GM18499 (cell line): Measurements from ENCODE around the gene BRINP1.
A peak's percentile ranks its signal among the peaks of the same experiment; 100 is the strongest.

ENCODE experiments used
- ATAC-seq: cut with Tn5 transposase; IDR thresholded peaks from one replicate; pipeline ENCODE4 v1.9.1; 2021; ENCODE audit warnings: moderate number of reproducible peaks; ENCODE audit not compliant: insufficient read depth, unreplicated experiment

BRINP1 gene

DNA sequence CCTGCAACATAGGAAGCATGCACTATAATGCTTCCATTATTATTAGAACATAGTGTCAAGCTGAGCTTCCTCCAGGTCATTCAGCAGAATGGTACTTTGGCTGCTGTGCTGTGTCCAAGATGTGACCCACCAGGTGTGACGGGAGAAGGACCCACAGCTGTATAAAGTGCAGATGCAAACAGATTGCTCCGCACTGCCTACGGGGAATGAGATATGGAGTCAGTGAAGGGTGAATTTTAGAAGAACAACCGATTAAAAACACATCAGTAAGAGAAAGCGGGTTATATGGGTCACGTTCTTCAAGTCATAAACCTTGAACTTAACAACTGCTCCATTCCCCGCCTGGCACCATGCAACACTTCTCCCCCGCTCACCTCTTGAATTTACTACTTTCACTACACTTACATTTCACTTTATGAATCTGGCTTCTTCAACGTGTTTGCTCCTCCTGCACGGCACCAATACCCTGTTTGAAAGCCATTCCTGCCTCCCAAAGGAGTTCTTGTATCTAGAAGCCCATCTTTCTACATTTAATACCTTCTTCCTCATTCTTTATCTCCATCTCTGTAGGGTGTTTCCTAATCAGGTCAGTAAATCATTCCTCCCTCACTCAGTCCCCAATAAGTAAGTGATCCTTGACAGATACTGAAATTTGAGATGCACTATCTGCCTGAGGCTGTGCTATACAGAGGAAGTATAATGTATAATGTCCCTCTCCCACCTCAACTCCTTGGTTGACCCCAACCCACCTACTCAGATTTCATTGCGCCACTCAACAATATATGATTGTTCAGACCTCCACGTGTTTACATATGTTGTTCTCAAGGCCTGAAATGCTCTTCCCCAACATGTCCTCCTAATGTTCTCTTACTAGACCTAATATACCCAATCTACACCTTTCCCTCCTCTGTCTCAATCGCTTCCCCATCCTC, 25.9 kb downstream of the BRINP1 start:
- ATAC-seq: no peak

DNA sequence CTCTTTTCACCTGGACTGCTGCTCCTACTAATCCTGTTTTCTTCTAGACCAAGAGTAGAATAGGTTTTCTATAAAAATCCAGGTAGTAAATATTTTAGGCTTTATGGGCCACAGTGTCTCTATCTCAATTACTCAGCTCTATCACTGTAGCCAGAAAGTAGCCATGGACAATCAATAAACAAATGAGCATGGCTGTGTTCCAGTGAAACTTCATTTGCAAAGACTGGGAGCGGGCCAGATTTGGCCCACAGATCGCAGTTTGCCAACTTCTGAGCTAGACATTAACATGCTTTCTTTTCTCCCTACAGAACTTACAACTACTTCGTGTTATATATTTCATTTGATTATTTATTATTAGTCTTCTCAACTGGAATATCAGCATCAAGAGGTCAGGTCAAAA, 30.2 kb downstream of the BRINP1 start:
- ATAC-seq: no peak

DNA sequence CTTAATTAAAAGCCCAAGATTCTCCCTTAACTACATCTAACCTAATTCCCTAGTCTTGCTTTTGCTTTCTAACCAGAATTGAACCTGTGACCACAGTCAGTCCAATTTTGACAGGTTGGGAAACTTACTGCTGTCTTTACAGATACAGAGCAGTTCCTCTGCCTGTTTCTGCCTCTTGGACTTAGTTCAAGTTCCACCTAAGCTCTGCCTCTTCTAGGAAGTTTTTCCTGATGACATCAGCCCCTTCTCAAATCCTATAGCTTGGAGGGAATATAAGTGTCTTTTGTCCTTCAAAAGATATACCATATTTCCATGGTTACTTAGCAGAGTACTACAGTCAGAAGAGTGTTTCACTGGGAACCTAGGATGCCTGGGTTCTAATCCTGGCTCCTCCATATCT, 31.7 kb downstream of the BRINP1 start:
- no peak for ATAC-seq

DNA sequence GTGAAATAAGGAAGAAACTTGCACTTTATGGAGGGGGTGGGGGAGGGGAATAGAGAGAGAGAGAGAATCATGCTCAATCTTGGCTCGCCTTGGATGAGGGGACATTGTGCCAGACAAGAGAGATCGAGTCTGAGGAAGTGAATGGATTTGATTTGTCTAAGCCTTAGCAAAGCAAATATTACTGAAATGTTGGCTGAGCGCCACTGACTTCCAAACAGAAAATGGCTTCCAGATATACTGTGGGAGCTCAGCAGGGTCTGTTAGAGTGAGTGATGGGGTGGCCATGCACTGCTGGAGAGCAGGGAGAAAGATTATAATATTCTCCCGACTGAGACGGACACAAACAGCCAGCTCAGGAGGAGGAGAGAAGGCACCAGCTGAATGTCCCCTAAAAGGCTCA, 34.5 kb downstream of the BRINP1 start:
- ATAC-seq: no peak

DNA sequence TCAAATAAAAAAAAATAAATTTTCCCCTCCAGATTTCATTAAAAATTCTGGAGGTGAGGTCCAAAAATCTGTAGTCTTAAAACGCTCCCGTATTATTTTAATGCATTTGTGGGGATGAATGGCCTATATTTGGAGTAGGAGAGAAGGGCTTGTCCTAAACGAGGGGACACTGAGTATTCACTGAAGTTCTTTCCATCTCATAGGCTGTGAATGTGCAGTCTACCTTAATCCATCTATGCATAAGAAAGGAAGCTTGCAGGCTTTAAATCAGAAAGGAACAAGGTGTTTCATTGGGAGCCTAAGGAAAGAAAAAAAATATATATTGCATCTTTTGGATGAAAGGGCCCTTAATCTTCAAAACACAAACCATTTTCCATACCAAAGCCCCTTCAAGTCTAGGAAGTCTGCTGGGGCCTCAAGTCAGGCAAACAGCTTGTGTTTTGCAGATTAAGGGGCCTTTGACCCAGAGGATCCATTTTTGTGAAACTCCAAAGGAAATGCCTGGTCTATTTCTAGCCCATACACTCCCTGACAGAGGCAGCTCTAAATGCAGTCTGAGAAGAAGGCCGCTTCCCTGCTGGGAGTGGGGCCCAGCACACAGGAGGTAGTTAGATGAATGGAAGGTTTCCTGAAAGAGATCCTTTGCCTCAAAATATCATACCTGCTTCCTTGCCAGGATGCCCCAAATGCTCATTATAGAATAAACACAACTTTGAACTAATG, 35.6 kb downstream of the BRINP1 start:
- ATAC-seq: no peak

DNA sequence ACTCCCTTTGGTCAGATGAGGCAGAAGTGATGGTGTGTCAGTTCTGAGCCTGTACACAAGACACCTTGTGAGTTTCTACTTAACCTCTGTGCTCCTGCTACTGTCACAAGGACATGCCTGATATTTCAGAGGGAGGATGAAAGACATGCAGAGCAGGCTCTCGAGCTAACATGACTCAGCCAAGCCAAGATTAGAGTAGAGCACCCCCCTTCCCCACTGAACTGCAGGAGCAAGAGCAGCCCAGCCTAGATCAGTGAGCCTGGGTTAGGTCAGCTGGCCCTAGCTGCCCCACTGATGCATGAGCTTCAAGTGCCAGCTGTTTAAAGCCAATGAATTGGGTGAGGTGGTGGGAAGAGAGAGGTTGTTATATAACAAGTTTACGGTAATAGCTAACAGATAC, 36.7 kb downstream of the BRINP1 start:
- no peak for ATAC-seq

DNA sequence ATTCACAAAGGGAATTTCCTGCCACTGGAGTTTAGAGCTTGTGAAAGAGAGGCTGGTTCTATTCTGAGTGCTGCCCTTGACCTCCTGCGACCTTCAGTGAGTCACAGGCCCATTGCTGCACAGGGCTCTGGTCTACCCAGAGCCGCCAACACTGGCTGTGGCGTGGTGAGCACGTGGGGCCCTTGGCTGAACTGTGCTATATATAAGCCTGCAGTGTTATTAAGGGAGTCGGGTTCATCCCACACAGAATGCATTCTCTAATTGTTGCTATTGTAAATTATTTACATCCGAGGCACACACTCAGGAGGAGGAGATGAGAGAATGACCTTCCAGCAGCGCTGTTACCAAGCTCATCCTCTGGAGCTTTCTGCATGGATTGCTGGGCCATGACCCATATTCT, 47.1 kb downstream of the BRINP1 start:
- ATAC-seq: no peak

DNA sequence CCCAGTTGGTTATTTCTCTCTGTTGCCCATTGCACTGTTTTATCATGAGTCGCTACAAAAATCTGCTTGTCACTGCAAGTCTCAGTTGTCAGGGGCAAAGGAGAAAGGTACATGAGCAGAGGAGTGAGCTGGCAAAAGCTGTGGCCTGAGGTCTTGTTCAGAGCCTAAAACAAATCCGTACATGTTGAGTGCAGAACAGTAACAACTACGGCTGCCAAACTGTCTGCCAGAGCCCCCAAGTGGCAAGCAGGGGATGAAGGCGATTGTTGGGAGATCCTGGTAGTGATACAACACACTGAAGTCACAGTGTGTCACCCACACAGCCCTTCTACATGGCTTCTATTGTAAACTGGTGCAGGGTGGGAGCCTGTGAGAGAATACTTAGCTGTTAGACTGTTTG, 50.9 kb downstream of the BRINP1 start:
- ATAC-seq: no peak

DNA sequence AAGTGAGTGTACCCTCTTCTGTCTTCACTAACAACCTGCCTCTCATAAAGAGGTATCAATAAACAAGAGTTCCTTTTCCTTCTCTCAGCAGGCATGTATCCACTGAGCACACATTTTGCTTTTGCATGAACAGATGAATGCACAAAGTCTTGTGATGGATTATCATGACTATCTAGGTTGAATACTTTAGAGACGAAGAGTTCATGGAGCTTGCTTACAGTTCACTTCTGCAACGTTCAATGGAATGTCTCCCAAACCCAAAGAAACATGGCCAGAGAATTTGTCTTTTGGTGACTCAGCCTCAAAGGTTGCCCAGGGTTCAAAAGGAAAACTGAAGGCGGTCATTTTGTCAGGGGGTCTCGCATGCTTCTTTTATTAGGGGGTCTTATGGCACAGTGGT, 55.4 kb downstream of the BRINP1 start:
- no peak for ATAC-seq

DNA sequence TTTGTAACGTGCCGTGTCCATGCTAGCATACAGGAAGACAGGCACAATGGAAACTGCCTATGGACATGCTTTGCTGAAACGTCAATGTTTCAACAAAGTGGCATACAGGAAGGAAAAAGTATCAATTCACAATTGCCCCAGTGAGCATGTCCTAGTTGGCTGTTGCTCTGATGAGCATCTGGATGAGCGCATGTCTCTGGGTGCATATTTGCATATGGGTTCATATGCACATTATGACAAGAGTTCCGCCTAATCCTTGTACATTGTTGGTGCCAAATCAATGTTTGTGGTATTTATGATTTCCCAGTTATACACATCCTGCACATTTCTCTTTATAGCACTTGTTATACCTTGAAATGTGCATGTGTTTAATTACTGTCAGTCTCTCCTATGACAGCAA, 58.5 kb downstream of the BRINP1 start:
- no peak for ATAC-seq

DNA sequence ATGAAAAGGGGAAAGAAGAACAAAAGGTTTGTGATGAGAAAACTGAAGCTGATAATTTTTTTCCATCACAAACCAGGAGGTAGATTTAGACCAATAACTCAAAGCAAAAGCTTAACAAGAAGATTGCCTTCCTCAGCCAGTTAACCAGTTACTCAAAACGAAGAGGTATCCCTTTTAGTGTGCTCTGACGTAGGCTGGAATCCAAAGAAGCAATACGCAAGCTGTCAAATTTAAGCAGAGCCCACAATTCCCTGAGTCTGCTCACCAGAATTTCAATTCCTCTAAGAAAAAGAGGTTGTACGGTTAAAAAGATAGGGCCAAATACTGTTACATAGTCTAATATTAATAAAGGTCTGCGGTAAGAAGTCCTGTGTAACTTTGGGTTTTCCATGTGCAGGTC, 61.8 kb downstream of the BRINP1 start:
- no peak for ATAC-seq

DNA sequence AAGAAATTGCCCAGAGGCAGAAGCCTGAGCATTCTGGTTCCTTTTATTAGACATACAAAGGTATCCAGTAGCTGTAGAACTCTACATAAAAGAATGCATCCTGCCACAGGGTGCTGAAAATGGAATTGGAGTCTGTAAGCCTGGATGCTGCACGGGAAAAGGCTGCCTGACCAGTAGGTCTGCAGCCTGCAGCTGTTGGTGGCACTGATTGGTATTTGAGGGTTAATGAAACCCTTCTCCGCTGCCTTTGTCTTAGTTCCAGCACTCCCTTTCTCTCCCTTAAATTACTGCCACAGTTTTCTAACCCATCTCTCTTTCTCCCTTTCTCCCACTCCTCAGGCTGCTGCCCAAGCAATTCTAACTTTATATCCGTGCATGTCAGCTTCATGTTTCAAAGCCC, 64.7 kb downstream of the BRINP1 start:
- no peak for ATAC-seq

DNA sequence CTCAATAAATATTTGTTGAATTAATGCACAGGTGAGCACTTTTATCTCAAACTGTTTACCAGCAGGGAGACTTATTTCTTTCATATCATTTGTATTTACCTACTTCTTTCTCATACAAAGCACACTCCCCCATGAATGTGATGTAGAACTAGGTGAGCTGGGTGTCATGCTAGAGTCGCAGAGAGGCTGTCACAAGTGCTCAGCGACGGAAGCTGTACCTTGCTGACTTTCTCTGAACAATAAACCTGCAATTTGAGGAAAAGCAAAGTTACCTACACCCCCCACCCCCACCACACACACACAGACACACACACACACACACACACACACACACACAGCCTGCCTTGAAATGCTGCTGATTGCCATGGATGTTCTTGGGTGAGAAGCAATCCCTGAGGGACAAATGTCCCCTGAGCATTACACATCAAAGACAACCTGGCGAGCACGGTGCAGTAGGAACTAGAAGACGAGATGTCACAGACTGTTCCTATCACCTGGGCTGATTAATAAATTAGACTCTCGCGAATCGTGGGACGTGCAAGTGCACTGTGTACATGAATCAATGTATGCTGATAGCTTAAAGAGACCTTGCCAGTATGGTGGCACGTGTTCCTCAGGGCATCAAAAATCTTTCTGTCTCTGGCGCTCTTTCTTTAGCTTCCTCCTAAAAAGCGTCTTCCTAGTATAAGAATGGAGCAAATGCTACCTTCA, 66.1 kb downstream of the BRINP1 start:
- no peak for ATAC-seq

DNA sequence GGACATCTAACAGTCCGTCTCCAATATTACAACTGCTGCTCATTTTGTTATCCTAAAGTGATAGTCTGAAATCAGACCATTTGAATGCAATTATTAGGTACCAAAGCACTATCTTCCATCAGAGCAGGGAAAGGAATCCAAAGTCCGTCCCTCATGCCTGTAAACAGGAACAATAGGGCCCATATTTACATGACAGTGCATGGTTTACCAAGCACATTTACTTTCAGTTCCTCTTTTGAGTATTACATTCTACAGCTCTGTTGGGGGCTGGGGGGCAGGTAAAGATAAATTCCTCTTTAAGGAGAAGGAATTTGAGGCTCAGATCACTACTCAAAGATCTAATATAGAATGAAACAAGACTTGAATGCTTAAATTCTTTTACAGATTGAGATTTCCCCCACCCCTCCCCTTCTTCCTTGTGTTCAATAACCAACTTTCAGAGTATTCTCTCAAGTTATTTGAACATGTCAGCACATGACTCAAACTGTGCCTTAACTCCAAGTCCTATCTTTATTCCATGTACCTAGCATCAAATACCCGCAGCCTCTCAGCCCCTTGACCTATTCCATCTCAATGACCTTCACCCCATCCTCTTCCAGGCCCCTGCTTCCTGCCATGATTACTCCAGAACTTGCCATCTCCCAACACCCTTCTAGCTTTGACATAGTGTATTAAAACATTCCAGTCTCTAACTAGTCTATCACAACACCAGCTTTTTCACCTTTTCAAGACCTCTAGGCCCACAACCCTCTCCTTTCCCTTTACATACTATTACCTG, 71.0 kb downstream of the BRINP1 start:
- ATAC-seq: peak; percentile 96

DNA sequence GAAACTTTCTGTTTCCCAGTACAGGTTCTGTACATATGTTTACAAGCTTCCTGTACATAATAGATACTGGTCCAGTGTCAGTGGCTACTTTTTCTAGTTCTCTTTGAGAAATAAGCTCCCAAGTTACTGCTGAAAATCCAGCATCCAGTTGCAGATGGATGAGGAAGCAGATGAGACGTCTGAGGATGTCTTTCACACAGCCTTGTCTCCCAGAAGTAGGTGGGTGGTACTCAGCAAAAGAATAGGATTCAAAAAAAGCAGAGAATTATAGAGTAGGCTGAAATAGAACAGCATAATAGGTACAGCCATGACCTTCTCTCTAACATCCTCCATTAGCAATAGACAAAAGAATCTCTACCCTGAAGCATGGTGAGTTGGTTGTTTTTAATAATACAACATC, 77.7 kb downstream of the BRINP1 start:
- no peak for ATAC-seq

DNA sequence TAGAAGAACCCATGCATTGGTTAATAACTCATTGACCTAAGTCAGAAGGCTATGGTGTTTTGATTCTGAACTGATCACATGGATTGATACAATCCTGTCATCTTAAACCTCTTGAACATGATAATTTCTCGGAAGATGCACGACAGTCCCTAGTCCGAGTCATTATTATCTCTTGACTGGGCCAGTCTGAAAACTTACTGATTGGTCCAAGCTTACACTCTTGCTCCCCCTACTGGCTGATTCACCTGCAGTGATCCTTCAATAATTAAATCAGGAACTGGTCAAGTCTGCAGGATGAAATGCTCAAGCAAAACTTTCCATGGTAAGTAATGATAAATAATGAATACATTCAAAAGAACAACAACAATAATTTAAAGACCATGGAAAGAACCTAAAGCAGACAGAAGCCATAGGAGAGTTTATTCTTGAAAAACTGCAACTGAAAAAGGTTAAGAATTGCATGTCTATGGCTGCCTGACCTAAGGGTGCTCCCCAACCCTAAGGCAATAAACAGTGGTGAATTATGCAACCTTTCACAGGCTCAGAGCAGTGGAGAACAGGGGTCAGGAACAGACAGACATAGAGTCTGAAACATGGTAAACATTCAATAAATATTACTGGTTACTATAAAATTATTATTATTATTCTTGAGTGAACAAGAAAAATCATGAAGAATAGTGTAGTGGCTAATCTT, 79.3 kb downstream of the BRINP1 start:
- ATAC-seq: no peak

DNA sequence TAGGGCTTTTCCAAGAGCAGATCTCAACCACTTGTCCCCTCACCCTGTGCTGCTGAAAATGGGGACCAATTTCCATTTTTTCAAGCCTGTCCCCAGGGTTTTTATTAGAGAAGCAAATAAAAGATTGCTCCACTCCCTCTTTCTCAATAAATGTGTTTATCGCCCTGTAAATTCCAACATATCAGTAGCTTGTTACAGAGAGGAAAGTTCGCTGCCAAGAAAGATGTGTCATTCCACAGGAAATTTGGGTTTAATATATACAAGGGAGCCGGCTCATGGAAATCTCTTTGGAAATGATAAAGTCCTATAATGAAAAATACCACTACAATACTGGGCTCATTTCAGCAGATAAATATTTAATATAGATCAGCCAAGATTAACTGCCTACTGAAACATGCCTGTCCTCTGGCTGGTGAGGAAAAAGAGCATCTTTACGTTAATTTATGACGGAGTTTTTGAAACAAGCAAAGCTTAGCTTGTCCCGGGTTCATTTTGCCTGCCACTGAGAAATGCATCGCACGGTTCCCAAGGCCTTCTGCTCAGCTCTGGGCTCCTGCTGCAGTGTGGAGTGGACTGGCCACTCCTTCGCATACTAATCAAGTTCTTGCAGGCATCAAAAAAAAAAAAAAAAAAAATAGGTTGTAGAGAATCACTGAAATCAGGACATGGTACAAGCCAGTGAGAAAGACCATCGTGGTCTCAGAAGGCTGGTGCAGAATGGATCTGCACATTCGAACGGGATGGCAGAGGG, 84.5 kb downstream of the BRINP1 start:
- no peak for ATAC-seq

DNA sequence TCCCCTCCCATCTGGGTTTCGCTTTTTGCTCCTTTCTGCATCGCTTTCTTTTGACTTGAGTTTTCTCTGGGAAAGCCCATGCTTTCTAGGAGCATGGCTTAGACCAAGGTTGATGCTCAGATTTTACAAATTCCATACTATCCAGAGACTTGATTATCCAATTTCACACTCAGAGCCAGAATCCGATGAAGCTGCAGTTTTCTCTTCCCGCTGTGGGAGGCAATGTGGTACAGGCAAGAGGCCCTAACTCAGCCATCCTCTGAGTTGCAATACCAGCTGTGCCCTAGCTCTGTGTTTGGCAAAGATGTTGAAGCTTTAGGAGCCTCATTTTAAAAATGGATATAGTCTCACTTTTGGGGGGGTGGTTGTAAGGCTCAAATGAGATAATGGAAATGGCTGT, 85.1 kb downstream of the BRINP1 start:
- no peak for ATAC-seq
